LNCaP clone FGC (cell line): Measurements from ENCODE around the gene NABP2.
"Not testable (repeated sequence)": the region's sequence is repeated elsewhere in the genome, so short reads cannot be mapped to it uniquely, and the experiment has no call there.

Experiments
- DNase-seq: peaks from one replicate; pipeline ENCODE4 v3.0.0-alpha.2; 2011; ENCODE audit warnings: low read depth
- H3K4me3 ChIP-seq: 2 replicates; pipeline ENCODE4 v1.5.1; 2011; ENCODE audit warnings: mild to moderate bottlenecking, low read depth, low read length, control low read depth
- TF ChIP-seq, protein P1 (sequence below): IDR thresholded peaks from 2 replicates; pipeline ENCODE4 v1.5.1; 2012; ENCODE audit warnings: mild to moderate bottlenecking; ENCODE audit not compliant: control insufficient read depth, insufficient read depth; ENCODE audit errors: extremely low read depth

Gene NABP2

DNA sequence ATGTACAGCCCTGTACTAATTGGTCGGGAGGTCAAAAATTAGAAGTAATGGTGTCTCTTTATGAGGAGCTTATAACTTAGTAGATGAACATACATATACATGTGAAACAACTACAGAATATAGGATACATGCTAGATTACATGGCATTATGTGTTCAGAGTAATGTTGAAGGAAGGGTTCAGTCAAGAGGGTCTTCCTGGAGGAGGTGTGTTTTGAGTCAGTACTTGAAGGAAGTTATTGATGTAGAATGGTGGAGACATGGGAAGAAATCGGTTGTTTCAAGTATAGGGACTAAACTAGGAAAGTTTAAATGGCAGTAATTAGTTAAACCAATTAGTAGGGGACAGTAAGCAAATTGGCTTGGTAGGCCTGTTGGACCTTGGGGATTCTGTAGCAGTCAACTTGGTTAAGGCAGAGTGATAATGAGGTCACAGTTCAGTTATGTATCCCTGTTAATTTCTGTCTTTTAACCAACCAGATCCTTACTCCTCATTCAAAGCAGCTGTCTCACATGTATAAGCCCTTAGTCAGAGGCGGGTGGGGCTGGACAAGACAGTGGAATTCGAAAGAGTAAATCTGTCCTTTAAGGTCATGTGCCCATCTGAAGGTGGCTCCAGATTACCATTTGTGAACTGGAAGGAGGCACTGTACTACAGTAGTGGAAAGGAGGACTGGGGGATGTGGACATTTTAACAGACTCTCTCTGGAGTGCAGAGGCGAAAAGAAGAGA, 37.5 kb downstream of the NABP2 start:
- DNase-seq: no peak
- no peak overlapping the region for H3K4me3 ChIP-seq
- TF ChIP-seq, protein P1, sequence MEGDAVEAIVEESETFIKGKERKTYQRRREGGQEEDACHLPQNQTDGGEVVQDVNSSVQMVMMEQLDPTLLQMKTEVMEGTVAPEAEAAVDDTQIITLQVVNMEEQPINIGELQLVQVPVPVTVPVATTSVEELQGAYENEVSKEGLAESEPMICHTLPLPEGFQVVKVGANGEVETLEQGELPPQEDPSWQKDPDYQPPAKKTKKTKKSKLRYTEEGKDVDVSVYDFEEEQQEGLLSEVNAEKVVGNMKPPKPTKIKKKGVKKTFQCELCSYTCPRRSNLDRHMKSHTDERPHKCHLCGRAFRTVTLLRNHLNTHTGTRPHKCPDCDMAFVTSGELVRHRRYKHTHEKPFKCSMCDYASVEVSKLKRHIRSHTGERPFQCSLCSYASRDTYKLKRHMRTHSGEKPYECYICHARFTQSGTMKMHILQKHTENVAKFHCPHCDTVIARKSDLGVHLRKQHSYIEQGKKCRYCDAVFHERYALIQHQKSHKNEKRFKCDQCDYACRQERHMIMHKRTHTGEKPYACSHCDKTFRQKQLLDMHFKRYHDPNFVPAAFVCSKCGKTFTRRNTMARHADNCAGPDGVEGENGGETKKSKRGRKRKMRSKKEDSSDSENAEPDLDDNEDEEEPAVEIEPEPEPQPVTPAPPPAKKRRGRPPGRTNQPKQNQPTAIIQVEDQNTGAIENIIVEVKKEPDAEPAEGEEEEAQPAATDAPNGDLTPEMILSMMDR: no peak

DNA sequence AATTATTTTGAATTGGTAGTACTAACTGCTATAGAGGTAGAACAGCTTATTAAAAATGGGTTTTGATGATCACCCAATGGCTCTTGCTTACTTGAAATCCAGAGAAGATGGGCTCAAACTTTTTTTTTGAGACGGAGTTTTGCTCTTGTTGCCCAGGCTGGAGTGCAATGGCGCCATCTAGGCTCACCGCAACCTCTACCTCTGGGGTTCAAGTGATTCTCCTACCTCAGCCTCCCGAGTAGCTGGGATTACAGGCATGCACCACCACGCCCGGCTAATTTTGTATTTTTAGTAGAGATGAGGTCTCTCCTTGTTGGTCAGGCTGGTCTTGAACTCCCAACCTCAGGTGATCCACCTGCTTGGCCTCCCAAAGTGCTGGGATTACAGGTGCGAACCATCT, 38.8 kb downstream of the NABP2 start:
- DNase-seq, H3K4me3 ChIP-seq: not testable (repeated sequence)

DNA sequence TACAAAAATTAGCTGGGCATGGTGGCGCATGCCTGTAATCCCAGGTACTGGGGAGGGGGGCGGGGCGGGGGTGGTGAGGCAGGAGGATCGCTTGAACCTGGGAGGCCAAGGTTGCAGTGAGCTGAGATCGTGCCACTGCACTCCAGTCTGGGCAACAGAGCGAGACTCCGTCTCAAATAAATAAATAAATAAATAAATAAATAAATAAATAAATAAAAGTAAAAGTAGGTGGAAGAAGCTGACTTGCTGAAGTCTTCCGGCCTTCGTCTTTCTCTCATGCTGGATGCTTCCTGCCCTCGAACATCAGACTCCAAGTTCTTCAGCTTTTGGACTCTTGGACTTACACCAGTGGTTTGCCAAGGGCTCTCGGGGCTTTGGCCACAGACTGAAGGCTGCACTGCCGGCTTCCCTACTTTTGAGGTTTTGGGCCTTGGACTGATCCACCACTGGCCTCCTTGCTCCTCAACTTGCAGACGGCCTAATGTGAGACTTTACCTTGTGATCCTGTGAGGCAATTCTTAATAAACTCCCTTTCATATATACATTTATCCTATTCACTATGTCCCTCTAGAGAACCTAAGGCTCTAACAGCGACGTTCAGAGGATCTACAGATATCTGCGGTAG, 42.0 kb downstream of the NABP2 start:
- DNase-seq: not testable (repeated sequence)

DNA sequence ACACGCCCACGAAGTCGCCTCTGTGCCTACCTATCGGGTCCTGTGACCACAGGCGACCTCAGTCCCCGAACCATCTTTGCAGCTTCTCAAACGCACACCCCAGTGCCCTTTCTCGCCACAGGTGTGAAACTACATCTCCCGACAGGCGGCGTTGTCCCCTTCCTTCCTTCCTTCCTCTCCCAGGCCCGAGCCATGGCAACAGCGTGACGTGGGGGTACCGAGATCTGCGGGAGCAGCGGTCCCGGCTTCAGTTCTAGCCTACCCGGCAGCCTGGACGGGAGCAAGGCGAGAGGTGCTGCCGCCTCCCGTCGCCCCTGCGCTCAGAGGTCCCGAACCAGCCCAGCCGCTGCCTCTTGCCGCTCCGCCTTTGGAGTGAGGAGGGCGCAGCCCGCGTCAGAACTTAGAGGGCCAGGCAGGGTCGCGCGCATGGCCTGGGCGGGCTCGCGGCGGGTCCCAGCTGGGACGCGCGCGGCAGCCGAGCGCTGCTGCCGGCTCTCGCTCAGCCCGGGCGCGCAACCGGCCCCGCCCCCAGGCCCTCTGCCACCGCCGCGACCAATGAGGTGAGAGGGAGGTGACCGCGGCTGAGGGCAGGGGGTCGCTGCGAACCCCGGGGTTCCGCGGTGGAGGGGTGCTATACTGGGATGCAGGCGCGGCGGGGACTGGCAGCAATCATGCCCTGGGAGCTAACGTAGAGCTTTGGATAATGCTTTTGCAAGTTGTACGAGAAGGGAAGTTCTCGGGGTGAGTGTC, 42.7 kb downstream of the NABP2 start, which contains the start of gene COQ10A:
COQ10A (plus strand) TSS at position 250 of the 750 bp plus-strand sequence; CDS start at position 427, 177 bp downstream.
- peak; percentile 67 for DNase-seq
- H3K4me3 ChIP-seq: peak within 1 kb of the TSS; percentile 68
- TF ChIP-seq, protein P1: peak; percentile 52

More for the DNA sequence above, 42.0 kb downstream of the NABP2 start:
- H3K4me3 ChIP-seq: peak overlapping the region; percentile 68

DNA sequence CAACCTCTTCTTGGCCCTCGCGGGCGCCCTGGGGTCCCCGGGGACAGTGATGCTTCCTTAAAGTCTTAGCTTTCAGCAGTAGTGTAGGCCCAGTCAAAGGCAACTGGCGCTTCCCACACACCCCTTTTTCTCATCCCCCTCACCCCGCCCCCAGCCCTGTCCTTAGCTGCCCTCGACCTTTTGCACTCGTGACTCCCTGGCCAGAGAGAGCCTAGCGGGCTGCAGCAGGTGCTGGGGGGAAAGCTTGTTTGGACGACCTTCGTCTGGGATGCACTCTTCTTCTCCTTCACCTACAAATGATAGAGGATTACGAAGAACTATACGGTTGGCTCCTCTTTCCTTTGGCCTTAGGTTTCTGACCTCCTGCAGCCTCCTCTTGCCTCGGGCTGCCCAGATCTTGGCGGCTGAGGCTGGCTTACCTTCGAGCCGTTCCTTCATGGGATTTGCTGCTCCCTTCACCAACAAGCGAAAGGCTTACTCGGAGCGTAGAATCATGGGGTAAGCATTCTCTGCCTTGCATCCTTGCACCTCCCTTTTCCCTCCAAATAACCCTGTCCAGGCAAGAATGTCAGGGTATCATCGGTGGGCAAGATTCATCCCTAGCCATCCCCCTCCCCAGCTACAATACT, 43.4 kb downstream of the NABP2 start:
- H3K4me3 ChIP-seq: peak overlapping the region; percentile 68
- TF ChIP-seq, protein P1: no peak
- no peak for DNase-seq

DNA sequence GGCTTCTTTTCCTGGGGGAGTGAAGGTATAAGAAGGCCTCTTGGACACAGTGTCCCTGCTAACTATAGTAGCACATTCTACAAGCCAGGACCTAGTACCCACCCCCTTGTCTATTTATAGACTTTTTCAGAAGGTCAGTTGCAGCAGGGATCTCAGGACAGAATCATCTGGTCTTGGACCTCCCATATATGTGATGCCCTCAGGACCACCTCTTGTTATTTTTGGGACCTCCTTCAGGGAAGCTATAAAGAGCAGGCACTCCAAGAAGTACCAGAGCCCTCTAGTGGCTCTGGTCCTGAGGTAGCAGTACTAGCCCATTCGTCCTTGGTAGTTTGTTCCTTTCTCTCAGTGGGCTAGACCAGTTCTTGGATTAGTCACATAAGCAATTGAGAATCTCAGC, 46.9 kb downstream of the NABP2 start:
- no peak for DNase-seq
- TF ChIP-seq, protein P1: peak; percentile 19; the same call in 1 of the 2 replicates
- H3K4me3 ChIP-seq: no peak overlapping the region

DNA sequence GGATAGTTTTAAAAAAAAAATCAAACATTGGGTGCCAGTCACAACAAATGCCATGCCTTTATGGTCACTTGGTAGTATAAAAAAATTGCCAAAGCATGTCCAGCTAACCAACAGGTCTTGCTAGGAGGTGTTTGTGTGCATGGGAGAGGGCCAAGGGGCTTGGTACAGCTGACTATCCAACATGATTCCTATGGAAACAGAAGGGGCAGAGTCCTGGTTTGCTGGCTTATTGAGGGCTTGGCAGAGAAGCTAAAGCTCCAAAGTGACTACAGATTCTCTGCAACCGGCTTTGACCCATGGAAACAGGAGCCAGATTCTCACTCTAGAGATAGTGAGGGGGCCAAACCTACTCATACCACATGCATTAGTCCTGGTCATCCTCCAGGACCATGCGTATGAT, 48.3 kb downstream of the NABP2 start:
- not testable (repeated sequence) for H3K4me3 ChIP-seq, DNase-seq

DNA sequence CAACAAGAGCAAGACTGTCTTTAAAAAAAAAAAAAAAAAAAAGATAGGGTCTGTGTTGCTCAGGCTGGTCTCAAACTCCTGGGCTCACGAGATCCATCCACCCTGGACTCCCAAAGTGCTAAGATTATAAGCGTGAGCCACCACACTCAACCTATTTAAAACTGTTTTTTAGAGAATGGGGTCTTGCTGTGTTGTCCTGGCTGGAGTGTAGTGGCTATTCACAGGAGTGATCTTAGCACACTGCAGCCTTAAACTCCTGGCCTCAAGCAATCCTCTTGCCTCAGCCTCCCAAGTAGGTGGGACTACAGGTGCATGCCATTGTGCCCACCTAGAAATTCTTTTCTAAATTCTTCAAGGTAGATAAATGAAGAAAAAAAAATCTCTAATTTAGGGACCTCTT, 50.2 kb downstream of the NABP2 start:
- H3K4me3 ChIP-seq: no peak overlapping the region
- TF ChIP-seq, protein P1: no peak
- no peak for DNase-seq
